Thoracic aorta (tissue), 2 donors: ENCODE measurements around the gene MXI1. TPM values are rescaled to one million over a fixed set of nuclear protein-coding genes. Genes with fewer than 3 reads are reported as not detected.
"Not testable (repeated sequence)": the region's sequence is repeated elsewhere in the genome, so short reads cannot be mapped to it uniquely, and the experiment has no call there.

ENCODE experiments used
- ATAC-seq: fragments of 150-250 bp; one replicate; pipeline ENCODE4 v1.8.0; 2017; ENCODE audit warnings: low read depth; ENCODE audit not compliant: insufficient number of reproducible peaks, low FRiP score
- DNase-seq: peaks from one replicate; pipeline ENCODE4 v3.0.0-alpha.2; 2020; ENCODE audit warnings: low spot score
- H3K27ac ChIP-seq, 2 donors: fragments of 200-600 bp; sonication (generic); 1 replicate in 1 of 2; 2 replicates in 1 of 2; pipeline ENCODE4 v1.5.1; 2016; ENCODE audit warnings: mild to moderate bottlenecking in 2 of 2, moderate library complexity in 2 of 2
- H3K27me3 ChIP-seq: fragments of 200-600 bp; sonication (generic); replicated peaks from 2 replicates; pipeline ENCODE4 v1.6.0; 2016; ENCODE audit warnings: mild to moderate bottlenecking; ENCODE audit not compliant: insufficient read depth
- H3K36me3 ChIP-seq: fragments of 200-600 bp; sonication (generic); one replicate; pipeline ENCODE4 v1.5.1; 2016
- H3K4me1 ChIP-seq, 2 donors: fragments of 200-600 bp; sonication (generic); 1 replicate in 1 of 2; 2 replicates in 1 of 2; pipeline versions ENCODE4 v1.5.1 to v1.6.0; 2016; ENCODE audit warnings: low read depth in 2 of 2, mild to moderate bottlenecking in 1 of 2; ENCODE audit not compliant: control insufficient read depth in 1 of 2
- H3K4me3 ChIP-seq: fragments of 200-600 bp; sonication (generic); 2 replicates; pipeline ENCODE4 v1.5.1; 2016; ENCODE audit warnings: mild to moderate bottlenecking
- H3K9me3 ChIP-seq: fragments of 200-600 bp; sonication (generic); 2 replicates; pipeline ENCODE4 v1.5.1; 2016
- CTCF ChIP-seq: fragments of 200-600 bp; sonication (generic); IDR thresholded peaks from one replicate; pipeline ENCODE4 v1.5.1; 2019; ENCODE audit warnings: antibody characterized with exemption
- total RNA-seq, 2 donors: library from RNA; depleted of rRNA; stranded (reverse); fragments of >200 nt; gene quantifications; one replicate each; pipeline versions ENCODE4 v1.1.0 to v1.2.3, GENCODE V29; 2016

Gene MXI1
- total RNA-seq, 2 donors from 2014 or later: 87.7 to 92.8 TPM

- Histone ChIP-seq H3K4me3 (peak overlapping the region; percentile 61), H3K36me3 (no peaks in the 10 kb centered on the region), H3K9me3 (no peaks in the 10 kb centered on the region), H3K27me3 (no peaks in the 10 kb centered on the region), H3K27ac (peak overlapping the region; percentile 75 to 91), H3K4me1 (peaks cover 66 to 96% of the 10 kb centered on the region in 2 donors)
- ATAC-seq (no peak), DNase-seq (no peak)
- TF ChIP-seq CTCF: no peak
These were observed 62.2 kb downstream of the MXI1 start for GRCh38 chr10:110269374-110270318.

- not testable (repeated sequence) for H3K36me3 ChIP-seq, DNase-seq, H3K4me3 ChIP-seq, ATAC-seq, H3K9me3 ChIP-seq, H3K27me3 ChIP-seq
- peaks cover 58 to 94% of the 10 kb centered on the region in 2 donors for H3K4me1 ChIP-seq
- peak overlapping the region; percentile 39 to 63 for H3K27ac ChIP-seq
These were observed 65.6 kb downstream of the MXI1 start for GRCh38 chr10:110272995-110273394.

GRCh38 chr10:110273474-110273873, 66.1 kb downstream of the MXI1 start:
- Histone ChIP-seq H3K36me3 (no peaks in the 10 kb centered on the region), H3K4me1 (peaks cover 53 to 94% of the 10 kb centered on the region in 2 donors), H3K9me3 (no peaks in the 10 kb centered on the region), H3K27me3 (no peaks in the 10 kb centered on the region), H3K4me3 (peak overlapping the region; percentile 23), H3K27ac (peak overlapping the region; percentile 39 to 63)
- TF ChIP-seq CTCF: no peak
- no peak for ATAC-seq
- peak; percentile 30 for DNase-seq

- no peak for DNase-seq
- no peak overlapping the region for H3K4me3 ChIP-seq
- no peaks in the 10 kb centered on the region for H3K27me3 ChIP-seq
- peak overlapping the region; percentile 39 to 63 for H3K27ac ChIP-seq
- H3K36me3 ChIP-seq: no peaks in the 10 kb centered on the region
- peaks cover 51 to 94% of the 10 kb centered on the region in 2 donors for H3K4me1 ChIP-seq
- no peak for TF ChIP-seq CTCF
- no peaks in the 10 kb centered on the region for H3K9me3 ChIP-seq
- no peak for ATAC-seq
These were observed 66.7 kb downstream of the MXI1 start for GRCh38 chr10:110274072-110274627.

GRCh38 chr10:110274647-110275046, 67.2 kb downstream of the MXI1 start:
- Histone ChIP-seq H3K4me1 (peaks cover 49 to 91% of the 10 kb centered on the region in 2 donors), H3K9me3 (no peaks in the 10 kb centered on the region), H3K27me3 (no peaks in the 10 kb centered on the region), H3K4me3 (no peak overlapping the region), H3K27ac (peak overlapping the region; percentile 39 to 63), H3K36me3 (no peaks in the 10 kb centered on the region)
- TF ChIP-seq CTCF: no peak
- no peak for ATAC-seq
- no peak for DNase-seq
